ENCODE results near the gene ZDHHC24.

DNA sequence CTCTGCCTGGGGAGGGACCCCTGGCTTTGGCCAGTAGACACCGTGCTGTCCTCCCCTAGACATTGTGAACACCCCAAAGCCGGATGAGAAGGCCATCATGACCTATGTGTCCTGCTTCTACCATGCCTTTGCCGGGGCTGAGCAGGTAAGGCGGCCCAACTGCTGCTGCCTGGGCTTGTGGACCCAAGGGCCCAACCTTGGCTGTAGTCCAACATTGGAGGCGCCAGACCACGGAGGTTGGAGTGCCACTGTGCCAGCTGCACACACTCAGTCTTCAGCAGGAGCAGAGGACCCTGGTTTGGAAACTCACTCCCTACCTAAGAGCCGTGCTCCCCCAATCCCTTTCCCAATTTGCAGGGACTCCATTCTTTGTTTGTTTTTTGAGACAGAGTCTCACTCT is 10.2 kb upstream of the ZDHHC24 start:
- TF ChIP-seq, protein P1, sequence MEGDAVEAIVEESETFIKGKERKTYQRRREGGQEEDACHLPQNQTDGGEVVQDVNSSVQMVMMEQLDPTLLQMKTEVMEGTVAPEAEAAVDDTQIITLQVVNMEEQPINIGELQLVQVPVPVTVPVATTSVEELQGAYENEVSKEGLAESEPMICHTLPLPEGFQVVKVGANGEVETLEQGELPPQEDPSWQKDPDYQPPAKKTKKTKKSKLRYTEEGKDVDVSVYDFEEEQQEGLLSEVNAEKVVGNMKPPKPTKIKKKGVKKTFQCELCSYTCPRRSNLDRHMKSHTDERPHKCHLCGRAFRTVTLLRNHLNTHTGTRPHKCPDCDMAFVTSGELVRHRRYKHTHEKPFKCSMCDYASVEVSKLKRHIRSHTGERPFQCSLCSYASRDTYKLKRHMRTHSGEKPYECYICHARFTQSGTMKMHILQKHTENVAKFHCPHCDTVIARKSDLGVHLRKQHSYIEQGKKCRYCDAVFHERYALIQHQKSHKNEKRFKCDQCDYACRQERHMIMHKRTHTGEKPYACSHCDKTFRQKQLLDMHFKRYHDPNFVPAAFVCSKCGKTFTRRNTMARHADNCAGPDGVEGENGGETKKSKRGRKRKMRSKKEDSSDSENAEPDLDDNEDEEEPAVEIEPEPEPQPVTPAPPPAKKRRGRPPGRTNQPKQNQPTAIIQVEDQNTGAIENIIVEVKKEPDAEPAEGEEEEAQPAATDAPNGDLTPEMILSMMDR (IDR thresholded peaks at IDR 0.05) = no peak
- TF ChIP-seq POLR2A (IDR thresholded peaks at IDR 0.05) = no peak

Measured in uterus (tissue), 2 donors.